ENCODE data around the gene ACTR8. TPM values are rescaled to one million over a fixed set of nuclear protein-coding genes. Genes with fewer than 3 reads are reported as not detected.
A peak's percentile ranks its signal among the peaks of the same experiment; 100 is the strongest.
"Not testable (repeated sequence)": the region's sequence is repeated elsewhere in the genome, so short reads cannot be mapped to it uniquely, and the experiment has no call there.

ACTR8 gene, protein sequence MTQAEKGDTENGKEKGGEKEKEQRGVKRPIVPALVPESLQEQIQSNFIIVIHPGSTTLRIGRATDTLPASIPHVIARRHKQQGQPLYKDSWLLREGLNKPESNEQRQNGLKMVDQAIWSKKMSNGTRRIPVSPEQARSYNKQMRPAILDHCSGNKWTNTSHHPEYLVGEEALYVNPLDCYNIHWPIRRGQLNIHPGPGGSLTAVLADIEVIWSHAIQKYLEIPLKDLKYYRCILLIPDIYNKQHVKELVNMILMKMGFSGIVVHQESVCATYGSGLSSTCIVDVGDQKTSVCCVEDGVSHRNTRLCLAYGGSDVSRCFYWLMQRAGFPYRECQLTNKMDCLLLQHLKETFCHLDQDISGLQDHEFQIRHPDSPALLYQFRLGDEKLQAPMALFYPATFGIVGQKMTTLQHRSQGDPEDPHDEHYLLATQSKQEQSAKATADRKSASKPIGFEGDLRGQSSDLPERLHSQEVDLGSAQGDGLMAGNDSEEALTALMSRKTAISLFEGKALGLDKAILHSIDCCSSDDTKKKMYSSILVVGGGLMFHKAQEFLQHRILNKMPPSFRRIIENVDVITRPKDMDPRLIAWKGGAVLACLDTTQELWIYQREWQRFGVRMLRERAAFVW
- 21.0 TPM for polyA plus RNA-seq

DNA sequence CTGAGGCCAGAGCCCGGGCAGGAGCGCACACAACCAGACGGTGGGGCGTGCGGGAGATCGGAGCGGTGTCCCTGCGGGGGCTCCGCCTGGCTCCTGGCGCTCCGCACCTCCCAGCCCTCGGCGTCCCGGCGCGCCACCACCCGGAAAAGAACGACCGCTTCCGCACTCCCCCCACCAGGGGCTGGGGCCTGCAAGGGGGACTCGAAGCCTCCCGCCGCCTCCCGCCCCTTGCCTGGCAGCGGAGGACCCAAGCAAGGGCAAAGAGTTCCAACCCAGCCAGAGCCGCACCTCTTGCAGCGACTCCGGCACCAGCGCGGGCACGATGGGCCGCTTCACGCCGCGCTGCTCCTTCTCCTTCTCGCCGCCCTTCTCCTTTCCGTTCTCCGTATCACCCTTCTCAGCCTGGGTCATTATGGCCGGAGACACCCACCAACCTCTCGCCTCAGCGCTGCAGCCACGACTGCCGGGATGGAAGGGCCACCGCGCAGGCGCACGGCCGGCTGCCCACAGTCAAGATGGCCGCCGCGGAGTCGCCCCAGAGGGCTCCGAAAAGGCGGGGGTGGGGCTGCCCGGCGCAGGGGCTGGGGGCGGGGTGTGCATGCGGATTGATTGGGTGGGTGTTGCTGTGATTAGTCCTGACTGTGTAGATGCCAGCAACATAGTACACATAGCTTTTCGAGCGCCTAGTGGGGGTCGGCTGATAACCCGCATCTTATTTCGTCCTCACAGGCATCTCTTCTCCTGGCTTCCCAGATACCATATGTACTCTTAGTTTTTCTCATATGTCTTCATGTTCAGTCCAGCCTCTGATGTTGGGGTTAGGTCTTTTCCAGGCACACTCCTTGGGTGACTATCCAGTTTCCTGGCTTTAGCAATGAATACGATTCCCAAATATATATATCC is at the start of gene ACTR8:
Gene ACTR8, minus strand, starts transcription at position 462 of the 903 bp plus-strand sequence. Its CDS starts 51 bp downstream, at position 411.
- peak within 1 kb of the TSS; percentile 48 to 99 (median 93) for H3K27ac Mint-ChIP-seq
- peak within 1 kb of the TSS; percentile 93 to 100 (median 98) for H3K4me3 Mint-ChIP-seq
- peaks cover 19 to 23% (median 22%) of the 10 kb centered on the region in 3 donors for H3K4me1 Mint-ChIP-seq
- H3K36me3 Mint-ChIP-seq, result peaks cover 13% of the 10 kb centered on the region
- no peaks in the 10 kb centered on the region for H3K9me3 Mint-ChIP-seq
- H3K27me3 Mint-ChIP-seq, result no peaks in the 10 kb centered on the region

- H3K27ac Mint-ChIP-seq, result not testable (repeated sequence)
Measured at GRCh38 chr3:53927208-53927872, 45.4 kb upstream of the ACTR8 start.

DNA sequence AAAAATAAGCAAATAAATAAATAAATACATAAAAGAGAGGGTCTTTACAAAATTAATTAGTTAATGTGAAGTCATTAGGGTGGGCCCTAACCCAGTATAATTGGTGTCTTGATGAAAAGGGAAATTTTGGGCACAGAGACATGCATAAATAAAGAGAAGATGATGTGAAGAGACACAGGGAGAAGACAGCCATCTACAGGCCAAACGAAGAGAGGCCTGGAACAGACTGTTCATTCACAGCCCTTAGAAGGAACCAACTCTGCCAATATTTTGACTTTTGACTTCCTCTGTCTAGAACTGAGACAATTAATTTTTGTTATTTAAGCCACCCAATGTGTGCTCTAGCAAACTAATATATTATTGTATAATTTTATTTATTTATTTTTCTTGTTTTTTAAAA is 39.3 kb upstream of the ACTR8 start:
- H3K4me1 Mint-ChIP-seq, result no peaks in the 10 kb centered on the region
- peaks cover 15% of the 10 kb centered on the region for H3K27me3 Mint-ChIP-seq
- no peak overlapping the region for H3K27ac Mint-ChIP-seq
- peaks cover 2 to 13% (median 13%) of the 10 kb centered on the region in 3 donors for H3K9me3 Mint-ChIP-seq
- peak overlapping the region in 1 of 4 donors; percentile 12 for H3K4me3 Mint-ChIP-seq
- no peaks in the 10 kb centered on the region for H3K36me3 Mint-ChIP-seq

More at GRCh38 chr3:53927208-53927872, 45.4 kb upstream of the ACTR8 start:
- not testable (repeated sequence) for H3K4me1 Mint-ChIP-seq, H3K4me3 Mint-ChIP-seq, H3K9me3 Mint-ChIP-seq, H3K36me3 Mint-ChIP-seq, H3K27me3 Mint-ChIP-seq

GRCh38 chr3:53919741-53920140 is 37.8 kb upstream of the ACTR8 start:
- Mint-ChIP-seq H3K4me3 (no peak overlapping the region), H3K27ac (no peak overlapping the region), H3K27me3 (peaks cover 15% of the 10 kb centered on the region), H3K9me3 (peaks cover 2 to 13% (median 13%) of the 10 kb centered on the region in 3 donors), H3K4me1 (no peaks in the 10 kb centered on the region), H3K36me3 (no peaks in the 10 kb centered on the region)

DNA sequence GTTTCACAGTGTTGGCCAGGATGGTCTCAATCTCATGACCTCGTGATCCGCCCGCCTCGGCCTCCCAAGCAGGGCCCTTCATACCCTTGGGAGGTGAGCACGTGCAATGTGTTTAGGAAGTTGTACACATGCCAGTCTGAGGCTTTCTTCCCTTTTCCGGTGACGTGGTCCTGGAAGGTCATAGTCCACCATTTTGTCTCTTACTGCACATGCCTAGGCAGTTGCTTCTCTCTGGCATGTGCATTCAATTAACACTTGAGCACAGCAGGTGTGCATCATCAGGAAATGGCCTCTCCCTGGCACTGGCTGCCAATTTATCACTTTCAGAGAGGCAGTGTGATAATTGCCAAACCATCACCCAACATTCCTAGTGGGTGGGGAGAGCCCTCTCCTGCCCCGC is 31.4 kb upstream of the ACTR8 start:
- peaks cover 22% of the 10 kb centered on the region for H3K27me3 Mint-ChIP-seq
- no peaks in the 10 kb centered on the region for H3K4me1 Mint-ChIP-seq
- H3K27ac Mint-ChIP-seq, result no peak overlapping the region
- no peak overlapping the region for H3K4me3 Mint-ChIP-seq
- peaks cover 4 to 13% (median 5%) of the 10 kb centered on the region in 3 donors for H3K9me3 Mint-ChIP-seq
- H3K36me3 Mint-ChIP-seq, result no peaks in the 10 kb centered on the region

GRCh38 chr3:53902711-53903110 is 20.8 kb upstream of the ACTR8 start:
- Mint-ChIP-seq H3K9me3 (peaks cover 2 to 10% (median 8%) of the 10 kb centered on the region in 3 donors), H3K4me1 (no peaks in the 10 kb centered on the region), H3K4me3 (no peak overlapping the region), H3K36me3 (no peaks in the 10 kb centered on the region), H3K27me3 (peaks cover 22% of the 10 kb centered on the region), H3K27ac (no peak overlapping the region)

DNA sequence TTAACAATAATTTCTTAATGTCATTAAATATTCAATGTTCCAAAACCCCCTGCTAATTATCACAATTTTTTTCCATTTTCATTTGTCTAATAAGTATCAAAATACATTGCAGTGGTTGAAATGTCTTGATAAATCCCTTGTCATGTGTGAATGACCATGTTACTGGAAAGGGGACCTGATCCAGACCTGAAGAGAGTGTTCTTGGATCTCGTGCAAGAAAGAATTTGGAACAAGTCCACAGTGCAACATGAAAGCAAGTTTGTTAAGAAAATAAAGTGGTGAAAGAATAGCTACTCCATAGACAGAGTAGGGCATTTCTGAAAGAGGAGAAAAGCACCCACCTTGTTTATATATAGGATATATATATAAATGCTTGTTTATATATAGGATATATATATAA is 20.1 kb upstream of the ACTR8 start:
- Mint-ChIP-seq H3K9me3 (peaks cover 2 to 10% (median 8%) of the 10 kb centered on the region in 3 donors), H3K36me3 (no peaks in the 10 kb centered on the region), H3K27ac (no peak overlapping the region), H3K4me3 (no peak overlapping the region), H3K27me3 (peaks cover 29% of the 10 kb centered on the region), H3K4me1 (no peaks in the 10 kb centered on the region)

DNA sequence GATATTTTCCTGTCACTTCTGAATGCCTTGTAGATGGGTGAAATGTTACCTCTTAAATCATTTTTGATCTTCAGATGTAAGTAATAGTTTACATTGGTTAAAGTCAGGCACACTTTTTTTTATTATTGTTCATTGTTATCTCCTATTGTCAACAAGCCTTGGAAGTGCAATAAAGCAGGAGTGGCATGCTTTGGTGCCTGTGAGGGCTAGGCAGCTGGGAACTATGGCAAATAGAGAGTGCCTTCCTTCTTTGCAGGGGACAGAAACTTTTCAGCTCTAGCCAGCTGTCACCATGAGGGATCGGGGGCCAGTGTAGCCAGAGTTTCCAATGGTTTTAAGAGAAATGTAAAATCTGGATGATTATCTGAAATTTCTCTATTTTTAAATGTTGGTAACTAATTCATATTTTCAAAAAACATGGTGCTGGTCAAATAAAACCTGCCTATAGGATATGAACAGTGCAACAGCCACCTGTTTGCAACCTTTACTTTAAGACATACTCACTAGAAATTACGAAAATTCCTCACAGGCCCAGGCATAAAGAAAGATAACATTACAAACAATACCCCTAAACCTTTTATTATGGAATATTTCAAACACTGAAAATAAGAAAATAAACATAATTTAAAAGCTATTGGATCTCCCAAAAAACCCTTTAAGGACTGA is 18.8 kb upstream of the ACTR8 start:
- Mint-ChIP-seq H3K27me3 (peaks cover 20% of the 10 kb centered on the region), H3K4me1 (no peaks in the 10 kb centered on the region), H3K36me3 (no peaks in the 10 kb centered on the region), H3K4me3 (no peak overlapping the region), H3K27ac (no peak overlapping the region), H3K9me3 (peaks cover 0 to 7% (median 3%) of the 10 kb centered on the region in 3 donors)

GRCh38 chr3:53899750-53900149 is 17.8 kb upstream of the ACTR8 start:
- Mint-ChIP-seq H3K27ac (peak overlapping the region in 1 of 3 donors; percentile 2), H3K36me3 (peaks cover 2% of the 10 kb centered on the region), H3K4me3 (no peak overlapping the region), H3K4me1 (no peaks in the 10 kb centered on the region), H3K27me3 (peaks cover 20% of the 10 kb centered on the region), H3K9me3 (peaks cover 0 to 2% (median 1%) of the 10 kb centered on the region in 3 donors)

DNA sequence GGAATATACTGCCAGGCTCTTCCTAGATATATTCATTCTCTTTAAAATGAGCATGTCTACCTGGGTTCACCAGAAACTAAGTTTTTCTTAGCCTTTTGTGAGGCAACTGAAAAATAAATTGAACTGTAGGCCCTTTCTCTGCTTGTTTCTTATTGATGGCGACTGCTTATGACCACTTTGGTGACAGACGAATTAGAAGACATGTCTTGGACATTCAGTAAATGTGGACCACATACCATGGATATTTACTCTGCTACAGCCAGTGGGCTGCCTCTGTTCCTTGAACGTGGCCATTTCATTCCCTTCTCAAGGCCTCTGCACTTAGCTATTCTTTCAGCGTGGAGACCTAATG is 10.3 kb upstream of the ACTR8 start:
- peaks cover 25 to 32% (median 30%) of the 10 kb centered on the region in 3 donors for H3K4me1 Mint-ChIP-seq
- peak overlapping the region; percentile 90 to 98 (median 98) for H3K4me3 Mint-ChIP-seq
- peaks cover 10% of the 10 kb centered on the region for H3K27me3 Mint-ChIP-seq
- H3K9me3 Mint-ChIP-seq, result peaks cover 1 to 4% (median 2%) of the 10 kb centered on the region in 3 donors
- peak overlapping the region; percentile 98 to 99 (median 99) for H3K27ac Mint-ChIP-seq
- H3K36me3 Mint-ChIP-seq, result peaks cover 11% of the 10 kb centered on the region

- peaks cover 1 to 4% (median 2%) of the 10 kb centered on the region in 3 donors for H3K9me3 Mint-ChIP-seq
- H3K27ac Mint-ChIP-seq, result peak within 1 kb of the TSS; percentile 98 to 99 (median 99)
- peak within 1 kb of the TSS; percentile 90 to 98 (median 98) for H3K4me3 Mint-ChIP-seq
- H3K27me3 Mint-ChIP-seq, result peaks cover 7% of the 10 kb centered on the region
- H3K4me1 Mint-ChIP-seq, result peaks cover 25 to 32% (median 30%) of the 10 kb centered on the region in 3 donors
- H3K36me3 Mint-ChIP-seq, result peaks cover 11% of the 10 kb centered on the region
Measured at GRCh38 chr3:53891497-53892285, 9.7 kb upstream of the ACTR8 start, which contains the start of gene SELENOK. Gene SELENOK (minus strand): TSS chr3:53891859.

- peak overlapping the region; percentile 90 to 98 (median 98) for H3K4me3 Mint-ChIP-seq
- peak overlapping the region; percentile 98 to 99 (median 99) for H3K27ac Mint-ChIP-seq
- peaks cover 25 to 32% (median 30%) of the 10 kb centered on the region in 3 donors for H3K4me1 Mint-ChIP-seq
- peaks cover 11% of the 10 kb centered on the region for H3K36me3 Mint-ChIP-seq
- peaks cover 7% of the 10 kb centered on the region for H3K27me3 Mint-ChIP-seq
- peaks cover 1 to 4% (median 2%) of the 10 kb centered on the region in 3 donors for H3K9me3 Mint-ChIP-seq
Measured at GRCh38 chr3:53890726-53891475, 8.9 kb upstream of the ACTR8 start.
